ENCODE data around the gene CDK18.

Gene CDK18

DNA sequence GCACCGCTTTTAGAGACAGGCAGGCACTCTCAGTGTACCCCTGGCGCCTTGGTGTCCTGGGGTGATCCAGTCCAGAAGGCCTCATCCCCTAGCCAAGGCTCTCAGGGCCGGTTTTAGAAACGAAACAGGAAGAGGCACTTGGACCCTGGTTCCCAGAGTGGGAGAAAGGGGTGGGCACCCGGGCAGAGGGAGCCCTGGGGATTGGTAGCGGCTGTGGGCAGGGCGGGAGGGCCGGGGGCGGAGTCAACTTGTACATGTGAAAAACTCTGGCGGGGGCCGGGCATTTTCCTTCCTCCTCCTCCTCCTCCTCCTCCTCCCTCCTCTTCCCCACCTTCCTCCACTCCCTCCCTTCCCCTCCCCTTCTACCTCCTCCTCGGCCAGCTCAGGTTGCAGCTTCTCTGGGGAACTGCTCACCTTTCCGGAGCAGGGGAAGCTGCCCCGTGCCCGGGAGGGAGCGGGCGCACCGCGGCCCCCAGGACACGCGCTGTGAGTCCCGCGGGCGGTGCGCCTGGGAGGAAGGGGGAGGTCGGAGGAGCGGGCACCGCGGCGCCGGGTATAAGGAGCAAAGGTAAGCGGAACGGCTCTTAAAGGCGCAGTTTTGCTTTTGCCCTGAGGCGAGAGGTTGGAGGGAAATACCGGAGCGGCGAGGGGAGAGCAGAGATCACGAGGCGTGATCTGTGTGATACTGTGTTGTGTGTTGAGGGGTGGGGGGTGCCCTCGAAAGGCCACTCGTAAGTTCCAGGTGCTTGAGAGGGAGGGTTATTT lies at the start of gene CDK18:
CDK18 (plus strand) TSS at position 359 of the 765 bp plus-strand sequence. CDS start 18,499 bp downstream, outside the sequence.
- peak within 1 kb of the TSS; percentile 31 for H3K4me3 ChIP-seq (ENCODE audit: control insufficient read depth, low read depth, low read length)
- no peak for DNase-seq (ENCODE audit: low read depth)
- TF ChIP-seq, protein P1, sequence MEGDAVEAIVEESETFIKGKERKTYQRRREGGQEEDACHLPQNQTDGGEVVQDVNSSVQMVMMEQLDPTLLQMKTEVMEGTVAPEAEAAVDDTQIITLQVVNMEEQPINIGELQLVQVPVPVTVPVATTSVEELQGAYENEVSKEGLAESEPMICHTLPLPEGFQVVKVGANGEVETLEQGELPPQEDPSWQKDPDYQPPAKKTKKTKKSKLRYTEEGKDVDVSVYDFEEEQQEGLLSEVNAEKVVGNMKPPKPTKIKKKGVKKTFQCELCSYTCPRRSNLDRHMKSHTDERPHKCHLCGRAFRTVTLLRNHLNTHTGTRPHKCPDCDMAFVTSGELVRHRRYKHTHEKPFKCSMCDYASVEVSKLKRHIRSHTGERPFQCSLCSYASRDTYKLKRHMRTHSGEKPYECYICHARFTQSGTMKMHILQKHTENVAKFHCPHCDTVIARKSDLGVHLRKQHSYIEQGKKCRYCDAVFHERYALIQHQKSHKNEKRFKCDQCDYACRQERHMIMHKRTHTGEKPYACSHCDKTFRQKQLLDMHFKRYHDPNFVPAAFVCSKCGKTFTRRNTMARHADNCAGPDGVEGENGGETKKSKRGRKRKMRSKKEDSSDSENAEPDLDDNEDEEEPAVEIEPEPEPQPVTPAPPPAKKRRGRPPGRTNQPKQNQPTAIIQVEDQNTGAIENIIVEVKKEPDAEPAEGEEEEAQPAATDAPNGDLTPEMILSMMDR (IDR thresholded peaks at IDR 0.05; ENCODE audit: control insufficient read depth, insufficient read depth, low read depth, low read length, missing control alignments) = no peak

DNA sequence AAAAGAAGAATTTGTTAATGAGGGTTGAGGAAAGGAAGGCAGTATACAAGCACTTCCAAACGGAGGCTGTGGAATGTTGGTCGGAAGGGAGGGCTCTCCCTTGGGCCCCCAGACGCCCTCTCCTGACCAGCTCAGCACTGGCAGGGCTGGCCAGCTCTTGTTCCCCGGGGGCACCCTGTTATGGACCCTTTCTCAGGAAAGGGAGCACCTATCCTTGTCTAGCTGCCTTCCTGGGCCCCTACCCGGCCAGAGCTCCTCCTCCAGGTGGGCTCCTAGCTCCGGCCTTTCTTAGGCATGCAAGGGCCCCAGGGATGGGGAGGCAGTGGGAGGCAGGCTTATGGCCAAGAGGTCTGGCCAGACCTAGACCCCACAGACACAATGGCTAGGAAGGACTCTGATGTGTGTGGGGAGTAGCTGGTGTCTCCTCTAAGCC lies 49.5 kb upstream of the CDK18 start:
- TF ChIP-seq, protein P1 (IDR thresholded peaks at IDR 0.05; ENCODE audit: control insufficient read depth, insufficient read depth, low read depth, low read length, missing control alignments) = no peak
- H3K4me3 ChIP-seq (ENCODE audit: control insufficient read depth, low read depth, low read length) = no peak overlapping the region
- no peak for DNase-seq (ENCODE audit: low read depth)

DNA sequence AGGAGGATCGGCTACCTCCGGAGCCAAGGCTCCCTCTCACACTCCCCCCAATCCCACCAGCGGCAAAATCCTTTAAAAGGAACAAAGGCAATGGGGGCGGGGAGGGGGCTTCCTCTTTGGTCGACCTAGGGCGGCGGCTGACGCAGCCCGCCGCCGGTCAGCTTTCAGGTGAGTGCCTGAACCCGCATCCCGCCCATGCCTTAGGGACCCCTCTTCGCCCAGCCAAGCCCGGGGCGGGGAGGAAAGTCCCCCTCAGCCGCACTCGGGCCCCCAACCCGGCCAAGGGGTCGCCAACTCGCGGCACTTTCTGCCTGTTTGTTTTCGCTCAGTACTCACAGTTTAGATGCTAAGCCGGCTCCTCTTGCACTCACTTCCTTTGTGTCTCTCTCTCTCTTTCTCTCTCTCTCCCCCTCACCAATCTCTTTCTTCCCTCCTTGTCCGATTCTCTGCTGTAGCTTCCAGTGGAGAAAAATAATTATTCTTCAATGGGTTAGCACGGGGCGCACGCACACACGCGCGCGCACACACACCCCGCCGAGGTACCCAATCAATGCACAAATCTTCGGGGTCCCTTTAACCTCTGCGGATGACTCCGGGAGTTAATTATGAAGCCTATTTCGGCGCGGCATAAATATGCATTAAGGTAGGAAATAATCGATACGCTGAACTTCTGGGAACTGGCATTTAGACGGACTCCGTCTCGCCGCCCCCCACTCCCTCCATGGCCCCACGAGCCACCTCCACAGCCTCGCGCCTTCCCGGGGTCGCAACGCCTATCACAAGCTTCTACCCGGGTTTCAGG lies 48.7 kb upstream of the CDK18 start, which contains the start of gene BLACAT1:
BLACAT1 (minus strand) TSS at position 465 of the 802 bp plus-strand sequence.
- no peak for DNase-seq (ENCODE audit: low read depth)
- TF ChIP-seq, protein P1 (IDR thresholded peaks at IDR 0.05; ENCODE audit: control insufficient read depth, insufficient read depth, low read depth, low read length, missing control alignments) = no peak
- H3K4me3 ChIP-seq (ENCODE audit: control insufficient read depth, low read depth, low read length) = no peak within 1 kb of the TSS

DNA sequence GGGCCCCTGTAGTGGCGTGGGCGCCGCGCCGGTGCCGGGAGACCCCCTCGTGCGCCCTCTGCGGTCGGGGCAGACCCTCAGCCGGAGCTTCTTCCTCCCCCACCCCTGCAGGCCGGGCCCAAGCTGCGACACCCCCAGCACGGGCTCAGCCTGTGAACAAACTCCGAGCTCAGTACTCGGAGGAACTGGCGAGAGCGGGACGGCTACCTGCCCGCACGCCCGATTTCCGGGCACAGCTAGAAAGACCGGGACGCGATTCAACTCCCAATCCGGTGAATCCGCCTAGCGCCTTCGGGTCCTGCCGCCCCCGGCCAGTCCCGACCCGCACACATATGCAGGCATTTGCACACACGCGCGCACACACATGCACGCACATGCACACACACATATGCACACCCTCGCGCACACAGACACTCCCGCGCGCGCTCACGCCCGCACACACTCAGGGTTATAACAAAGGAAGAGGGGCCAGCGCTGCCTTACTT lies 48.0 kb upstream of the CDK18 start:
- no peak overlapping the region for H3K4me3 ChIP-seq (ENCODE audit: control insufficient read depth, low read depth, low read length)
- TF ChIP-seq, protein P1 (IDR thresholded peaks at IDR 0.05; ENCODE audit: control insufficient read depth, insufficient read depth, low read depth, low read length, missing control alignments) = no peak
- no peak for DNase-seq (ENCODE audit: low read depth)

DNA sequence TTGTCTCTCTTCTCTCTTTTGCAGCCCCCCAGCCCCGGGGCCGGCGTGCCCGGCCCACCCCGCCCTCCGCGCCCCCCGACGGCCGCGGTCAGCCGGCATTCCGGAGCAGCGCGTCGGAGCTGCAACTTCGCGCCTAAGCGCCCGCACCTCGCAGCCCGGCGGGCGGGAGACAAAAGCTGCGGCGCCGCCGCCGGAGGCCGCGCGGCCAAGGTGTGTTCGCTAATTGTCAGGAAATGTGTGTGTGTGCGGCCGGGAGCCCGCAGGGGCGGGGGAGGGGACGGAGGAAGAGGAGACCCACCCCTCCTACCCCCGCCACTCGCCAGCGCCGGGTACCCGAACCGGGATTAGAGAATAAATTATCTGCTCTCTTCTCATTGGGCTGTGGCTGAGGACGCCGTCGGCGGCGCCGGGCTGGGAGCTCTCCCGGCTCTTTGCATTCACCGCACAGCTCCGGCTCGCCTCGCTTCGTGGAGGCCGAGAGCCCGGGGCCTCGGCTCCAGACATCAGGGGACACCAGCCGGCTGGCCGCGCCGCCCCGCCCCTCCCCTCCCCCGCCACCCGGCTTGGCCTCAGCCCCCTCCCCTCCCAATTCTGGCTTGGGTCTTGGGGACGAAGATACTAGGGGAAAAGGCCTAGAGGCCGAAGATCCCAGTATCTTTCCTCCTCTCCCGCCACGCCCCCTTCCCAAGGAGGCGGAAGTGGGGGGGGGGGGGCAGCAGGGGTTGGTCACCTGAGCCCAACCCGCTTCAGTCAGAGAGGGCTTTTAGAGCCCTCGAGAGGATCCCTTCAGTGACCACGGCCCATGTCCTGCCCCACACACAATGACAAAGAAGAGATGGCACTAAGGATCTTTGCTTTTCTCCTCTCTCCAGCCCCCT lies 47.4 kb upstream of the CDK18 start:
- DNase-seq (ENCODE audit: low read depth) = no peak
- no peak overlapping the region for H3K4me3 ChIP-seq (ENCODE audit: control insufficient read depth, low read depth, low read length)
- TF ChIP-seq, protein P1 (IDR thresholded peaks at IDR 0.05; ENCODE audit: control insufficient read depth, insufficient read depth, low read depth, low read length, missing control alignments) = no peak
